ENCODE data around the gene PLCXD3. TPM values are rescaled to one million over a fixed set of nuclear protein-coding genes. Genes with fewer than 3 reads are reported as not detected.
"Not testable (repeated sequence)": the region's sequence is repeated elsewhere in the genome, so short reads cannot be mapped to it uniquely, and the experiment has no call there.

The PLCXD3 gene
- total and polyA plus RNA-seq, 2 of the 8 experiments (the other 6 are each of a cell fraction or from before 2014, with no cell fraction given): 0.03 to 0.07 TPM

DNA sequence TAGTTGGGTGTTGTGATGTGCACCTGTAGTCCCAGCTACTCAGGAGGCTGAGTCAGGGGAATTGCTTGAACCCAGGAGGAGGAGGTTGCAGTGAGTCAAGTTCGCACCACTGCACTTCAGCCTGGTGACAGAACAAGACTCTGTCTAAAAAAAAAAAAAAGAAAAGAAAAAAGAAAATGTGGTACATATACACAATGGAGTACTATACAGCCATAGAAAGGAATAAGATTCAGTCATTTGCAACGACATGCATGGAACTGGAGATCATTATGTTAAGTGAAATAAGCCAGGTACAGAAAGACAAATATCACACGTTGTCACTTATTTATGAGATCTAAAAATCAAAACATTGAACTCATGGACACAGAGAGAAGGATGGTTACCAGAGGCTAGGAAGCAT, 187.6 kb downstream of the PLCXD3 start:
- H3K79me1 ChIP-seq (ENCODE audit: low read depth, low read length); H2AFZ ChIP-seq (ENCODE audit: low read length); H3K4ac ChIP-seq (replicated peaks; ENCODE audit: insufficient read length, low read depth, low read length); H4K20me1 ChIP-seq (replicated peaks in 1 of 2; ENCODE audit: control insufficient read depth in 1 of 2, insufficient read depth in 2 of 2, low read length in 2 of 2); H3K9ac ChIP-seq (replicated peaks in 1 of 4; ENCODE audit: extremely low read depth in 1 of 4, low read depth in 3 of 4, low read length in 3 of 4); H2BK15ac ChIP-seq (ENCODE audit: low read length); H2BK20ac ChIP-seq (ENCODE audit: low read length); H3K18ac ChIP-seq (ENCODE audit: extremely low read depth, low read length); H3K4me3 ChIP-seq (ENCODE audit: extremely low read depth in 1 of 4, insufficient read depth in 2 of 4, low read depth in 3 of 4, low read length in 4 of 4); POLR2A ChIA-PET (ENCODE audit: partially characterized antibody); H3K36me3 ChIP-seq (ENCODE audit: control insufficient read depth in 2 of 4, insufficient read depth in 4 of 4, low read length in 3 of 4); H3K23ac ChIP-seq (ENCODE audit: insufficient read length); DNase-seq (ENCODE audit: low read depth in 1 of 2, low spot score in 2 of 2); H2AK5ac ChIP-seq (ENCODE audit: low read depth, low read length); H4K8ac ChIP-seq (ENCODE audit: extremely low read depth, insufficient read depth, low read length); H3K4me2 ChIP-seq (ENCODE audit: insufficient read depth in 1 of 2, low read depth in 2 of 2, low read length in 2 of 2); H4K5ac ChIP-seq (ENCODE audit: insufficient read length, low read depth, low read length); H3K79me2 ChIP-seq (ENCODE audit: control insufficient read depth in 1 of 2, insufficient read depth in 2 of 2, low read length in 2 of 2); H3K14ac ChIP-seq (ENCODE audit: insufficient read length); H3K27ac ChIP-seq (ENCODE audit: low read depth, low read length); H2BK12ac ChIP-seq (ENCODE audit: low read depth, low read length); H2BK5ac ChIP-seq (ENCODE audit: low read depth, low read length); FAIRE-seq; H4K91ac ChIP-seq (replicated peaks; ENCODE audit: insufficient read length, low read length); H3K23me2 ChIP-seq (ENCODE audit: low read depth, low read length); H3K4me1 ChIP-seq (replicated peaks in 1 of 4; ENCODE audit: control insufficient read depth in 3 of 4, insufficient read depth in 4 of 4, low read length in 3 of 4); H3K27me3 ChIP-seq (replicated peaks in 1 of 4; ENCODE audit: control insufficient read depth in 3 of 4, extremely low read depth in 1 of 4, insufficient read depth in 3 of 4, low read length in 3 of 4); H3K9me3 ChIP-seq (ENCODE audit: insufficient read depth in 2 of 2, low read depth in 1 of 2, low read length in 1 of 2); H2BK120ac ChIP-seq (replicated peaks; ENCODE audit: low read depth, low read length); H3K56ac ChIP-seq (replicated peaks; ENCODE audit: insufficient read length, low read depth, low read length); CTCF ChIA-PET (ENCODE audit: partially characterized antibody): not testable (repeated sequence)
- WGBS, 2 experiments (ENCODE audit: extremely low coverage in 1 of 2, insufficient coverage in 1 of 2, insufficient read length in 1 of 2, insufficient replicate concordance in 2 of 2, low coverage in 1 of 2, low lambda C conversion rate in 2 of 2, missing lambda C conversion rate in 1 of 2): 85% methylated on average over 2 of the region's 3 CpGs; no CpG with 5 or more reads in 1 of the 2 experiments
